Breast epithelium (tissue), 4 donors: ENCODE measurements around the gene NOTUM. TPM values are rescaled to one million over a fixed set of nuclear protein-coding genes. Genes with fewer than 3 reads are reported as not detected.
A peak's percentile ranks its signal among the peaks of the same experiment; 100 is the strongest.

ENCODE experiments used
- DNase-seq, 2 donors: peaks; one replicate each; pipeline ENCODE4 v3.0.0-alpha.2; 2019; ENCODE audit warnings: low spot score in 2 of 2
- H3K27ac ChIP-seq, 2 donors: fragments of 200-600 bp; sonication (generic) in 1 of 2; one replicate each; pipeline ENCODE4 v1.5.1; 2016 to 2019; ENCODE audit warnings: mild to moderate bottlenecking in 1 of 2
- H3K27me3 ChIP-seq, 2 donors: fragments of 200-600 bp; sonication (generic) in 1 of 2; one replicate each; pipeline versions ENCODE4 v1.5.1 to v1.6.0; 2017 to 2019; ENCODE audit warnings: control low read depth in 1 of 2, mild to moderate bottlenecking in 1 of 2
- H3K36me3 ChIP-seq: fragments of 200-600 bp; one replicate; pipeline ENCODE4 v1.5.1; 2019
- H3K4me1 ChIP-seq, 2 donors: fragments of 200-600 bp; sonication (generic); one replicate each; pipeline ENCODE4 v1.5.1; 2016 to 2019; ENCODE audit warnings: control low read depth in 1 of 2
- H3K4me3 ChIP-seq, 3 donors: fragments of 200-600 bp; sonication (generic); 1 replicate in 2 of 3; 2 replicates in 1 of 3; pipeline ENCODE4 v1.5.1; 2016 to 2019; ENCODE audit warnings: mild to moderate bottlenecking in 3 of 3, moderate library complexity in 2 of 3
- H3K9me3 ChIP-seq, 2 donors: fragments of 200-600 bp; sonication (generic) in 1 of 2; one replicate each; pipeline ENCODE4 v1.5.1; 2016 to 2019; ENCODE audit warnings: control low read depth in 1 of 2
- CTCF ChIP-seq, 3 donors: fragments of 450-650 bp; IDR thresholded peaks; one replicate each; pipeline ENCODE4 v1.5.1; 2016 to 2017; ENCODE audit warnings: antibody characterized with exemption in 3 of 3, mild to moderate bottlenecking in 3 of 3, moderate library complexity in 3 of 3
- POLR2A ChIP-seq: fragments of 450-650 bp; IDR thresholded peaks from one replicate; pipeline ENCODE4 v1.6.1; 2016; ENCODE audit warnings: antibody characterized with exemption, mild to moderate bottlenecking, moderate library complexity
- POLR2AphosphoS5 ChIP-seq, 3 donors: sonication (generic); formaldehyde crosslinking; IDR thresholded peaks; one replicate each; pipeline ENCODE4 v1.6.1; 2017; ENCODE audit warnings: antibody characterized with exemption in 3 of 3
- intact Hi-C: fragments of 100-400 bp; cut with DNase I; formaldehyde crosslinking; loops from one replicate; pipeline ENCODE4 v1.15.1; 2023; ENCODE audit warnings: low total_unique reads
- total RNA-seq, 3 donors: library from RNA; depleted of rRNA; stranded (reverse); fragments of >200 nt; gene quantifications; one replicate each; pipeline ENCODE4 v1.1.0, GENCODE V29; 2016

The NOTUM gene
- total RNA-seq, 3 donors from 2014 or later = 0.29 TPM; not detected in 2

GRCh38 chr17:82003411-82004381 is 42.7 kb upstream of the NOTUM start:
- Histone ChIP-seq H3K27me3 (no peaks in the 10 kb centered on the region), H3K36me3 (no peaks in the 10 kb centered on the region), H3K9me3 (no peaks in the 10 kb centered on the region), H3K4me3 (peak overlapping the region in 2 of 3 donors; percentile 16 to 46), H3K4me1 (peaks cover 4 to 8% of the 10 kb centered on the region in 2 donors), H3K27ac (peak overlapping the region; percentile 52 to 65)
- TF ChIP-seq CTCF (IDR thresholded peaks at IDR 0.05) (no peak), POLR2AphosphoS5 (IDR thresholded peaks at IDR 0.05) (peak; percentile 10 to 75 (median 22)), POLR2A (no peak)
- peak; percentile 70 to 86 for DNase-seq
- intact Hi-C loops = loop anchor here (5.0 kb wide), 1 partner anchor 646 kb away; no protein-coding TSS in a partner anchor

- H3K9me3 ChIP-seq = no peaks in the 10 kb centered on the region
- no peaks in the 10 kb centered on the region for H3K27me3 ChIP-seq
- H3K4me1 ChIP-seq = peaks cover 4 to 8% of the 10 kb centered on the region in 2 donors
- intact Hi-C loops = loop anchor here (5.0 kb wide), 1 partner anchor 644 kb away; no protein-coding TSS in a partner anchor
- TF ChIP-seq CTCF (IDR thresholded peaks at IDR 0.05) (no peak), POLR2AphosphoS5 (IDR thresholded peaks at IDR 0.05) (no peak), POLR2A (no peak)
- DNase-seq = no peak
- no peaks in the 10 kb centered on the region for H3K36me3 ChIP-seq
- no peak overlapping the region for H3K4me3 ChIP-seq
- H3K27ac ChIP-seq = no peak overlapping the region
These were observed 40.6 kb upstream of the NOTUM start for GRCh38 chr17:82001571-82002056.

- intact Hi-C loops = loop anchor here (5.0 kb wide), 1 partner anchor 644 kb away; no protein-coding TSS in a partner anchor
- H3K4me1 ChIP-seq = peaks cover 4 to 8% of the 10 kb centered on the region in 2 donors
- no peak for DNase-seq
- H3K4me3 ChIP-seq = no peak overlapping the region
- H3K27ac ChIP-seq = no peak overlapping the region
- no peak for TF ChIP-seq POLR2A
- no peak for TF ChIP-seq POLR2AphosphoS5 (IDR thresholded peaks at IDR 0.05)
- no peak for TF ChIP-seq CTCF (IDR thresholded peaks at IDR 0.05)
- no peaks in the 10 kb centered on the region for H3K36me3 ChIP-seq
- no peaks in the 10 kb centered on the region for H3K27me3 ChIP-seq
- no peaks in the 10 kb centered on the region for H3K9me3 ChIP-seq
These were observed 40.0 kb upstream of the NOTUM start for GRCh38 chr17:82000803-82001570.

GRCh38 chr17:81999976-82000802 is 39.2 kb upstream of the NOTUM start:
- no peaks in the 10 kb centered on the region for H3K27me3 ChIP-seq
- H3K36me3 ChIP-seq = no peaks in the 10 kb centered on the region
- intact Hi-C loops = loop anchor here (5.0 kb wide), 1 partner anchor 643 kb away; no protein-coding TSS in a partner anchor
- peaks cover 4 to 8% of the 10 kb centered on the region in 2 donors for H3K4me1 ChIP-seq
- no peak overlapping the region for H3K4me3 ChIP-seq
- H3K9me3 ChIP-seq = no peaks in the 10 kb centered on the region
- H3K27ac ChIP-seq = no peak overlapping the region
- DNase-seq = no peak
- TF ChIP-seq POLR2A = no peak
- no peak for TF ChIP-seq POLR2AphosphoS5 (IDR thresholded peaks at IDR 0.05)
- TF ChIP-seq CTCF (IDR thresholded peaks at IDR 0.05) = no peak
